Islet of Langerhans (tissue), 1 donor: ENCODE results near the gene FABP6.
"Not testable (repeated sequence)": the region's sequence is repeated elsewhere in the genome, so short reads cannot be mapped to it uniquely, and the experiment has no call there.

ENCODE experiments used
- FAIRE-seq: peaks from one replicate; lab custom pipeline; 2011; peaks lifted over from hg19 to GRCh38; lab: Jason Lieb, UNC

Gene FABP6

DNA sequence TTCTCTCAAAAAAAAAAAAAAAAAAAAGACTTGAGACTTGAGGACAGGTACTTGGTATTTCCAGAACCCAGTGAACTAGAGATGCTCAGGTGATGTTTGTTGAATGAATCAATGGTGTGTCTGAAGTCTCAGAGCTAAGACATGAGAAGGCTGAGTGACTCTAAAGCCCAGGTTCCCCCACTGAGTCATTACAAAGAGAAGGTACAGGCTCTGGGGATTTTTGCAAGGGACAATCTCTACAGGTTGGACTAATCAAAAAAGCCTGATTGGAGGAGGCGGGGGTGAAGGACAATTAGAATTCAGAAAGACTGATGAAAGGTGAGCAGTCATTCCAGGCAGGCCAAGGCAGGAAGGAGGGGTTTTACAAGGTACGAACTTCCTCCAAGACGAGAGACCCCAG is 8.2 kb upstream of the FABP6 start:
- no peak for FAIRE-seq

- FAIRE-seq, result no peak
These were observed 2.3 kb upstream of the FABP6 start for GRCh38 chr5:160227012-160227411.

GRCh38 chr5:160230686-160231527 is 1.6 kb downstream of the FABP6 start:
- no peak for FAIRE-seq

DNA sequence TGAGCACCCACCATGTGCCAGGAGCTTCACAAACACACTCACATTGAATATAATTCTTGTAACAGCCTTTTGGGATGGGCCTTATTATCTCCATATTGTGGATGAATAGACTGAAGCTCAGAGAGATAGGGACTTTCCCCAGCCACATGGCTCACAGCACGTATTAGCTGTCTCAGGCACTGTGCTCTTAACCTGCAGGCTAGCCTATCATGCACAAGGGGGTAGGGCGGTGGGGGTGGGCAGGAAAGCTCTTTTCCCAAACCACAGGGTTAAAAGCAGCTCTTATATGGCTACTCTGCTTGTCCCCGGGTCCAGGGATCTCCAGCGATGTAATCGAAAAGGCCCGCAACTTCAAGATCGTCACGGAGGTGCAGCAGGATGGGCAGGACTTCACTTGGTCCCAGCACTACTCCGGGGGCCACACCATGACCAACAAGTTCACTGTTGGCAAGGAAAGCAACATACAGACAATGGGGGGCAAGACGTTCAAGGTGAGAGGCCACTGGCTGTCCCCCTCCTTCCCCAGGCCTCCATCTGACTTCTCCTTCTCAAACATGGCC is 2.6 kb downstream of the FABP6 start:
- FAIRE-seq, result no peak

GRCh38 chr5:160233215-160233614 is 3.9 kb downstream of the FABP6 start:
- no peak for FAIRE-seq

GRCh38 chr5:160235731-160236130 is 6.4 kb downstream of the FABP6 start:
- FAIRE-seq, result no peak

DNA sequence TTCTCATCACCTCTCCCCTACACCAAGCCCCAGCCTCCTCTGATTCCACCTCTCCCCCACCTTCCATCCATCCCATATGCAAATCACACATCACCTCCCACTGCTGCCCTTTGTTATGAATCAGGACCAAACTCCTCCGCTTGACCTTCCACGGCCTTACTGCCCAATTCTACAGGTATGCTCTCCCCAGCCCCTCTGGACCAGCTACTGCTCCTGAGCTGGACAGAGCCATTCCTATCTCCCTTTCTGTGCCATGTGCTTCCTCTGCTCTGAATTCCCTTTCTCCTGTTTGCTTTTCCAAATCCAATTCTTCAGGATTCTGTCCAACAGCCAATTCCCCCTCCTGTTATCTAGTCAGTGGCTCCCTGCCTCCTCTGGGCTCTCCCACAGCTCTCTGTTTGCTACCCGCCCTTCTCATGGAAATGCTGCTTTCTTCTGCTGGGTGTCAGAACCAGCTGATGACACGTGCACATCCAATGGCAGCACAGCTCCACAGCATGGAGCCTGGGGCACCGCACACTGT is 8.3 kb downstream of the FABP6 start:
- FAIRE-seq, result no peak

DNA sequence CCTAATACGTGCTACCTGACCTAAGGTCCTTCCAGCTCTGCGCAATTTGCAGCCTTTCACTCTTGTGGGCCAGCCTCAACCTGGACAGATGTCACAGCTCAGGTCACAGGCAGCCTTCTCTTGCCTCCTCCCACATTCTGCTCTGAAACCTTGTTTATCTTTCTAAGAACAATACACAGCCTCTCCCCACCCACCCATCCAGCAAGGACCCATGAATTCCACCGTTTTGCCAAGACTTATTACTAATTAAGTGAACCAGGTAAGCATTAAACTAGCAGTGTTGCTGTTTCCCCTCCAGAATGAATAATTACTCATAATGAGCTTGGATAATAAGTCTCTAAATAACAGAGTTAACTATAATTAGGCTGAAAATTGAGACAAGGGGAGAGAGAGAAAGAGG is 11.0 kb downstream of the FABP6 start:
- FAIRE-seq, result no peak

GRCh38 chr5:160242145-160242544 is 12.8 kb downstream of the FABP6 start:
- no peak for FAIRE-seq

DNA sequence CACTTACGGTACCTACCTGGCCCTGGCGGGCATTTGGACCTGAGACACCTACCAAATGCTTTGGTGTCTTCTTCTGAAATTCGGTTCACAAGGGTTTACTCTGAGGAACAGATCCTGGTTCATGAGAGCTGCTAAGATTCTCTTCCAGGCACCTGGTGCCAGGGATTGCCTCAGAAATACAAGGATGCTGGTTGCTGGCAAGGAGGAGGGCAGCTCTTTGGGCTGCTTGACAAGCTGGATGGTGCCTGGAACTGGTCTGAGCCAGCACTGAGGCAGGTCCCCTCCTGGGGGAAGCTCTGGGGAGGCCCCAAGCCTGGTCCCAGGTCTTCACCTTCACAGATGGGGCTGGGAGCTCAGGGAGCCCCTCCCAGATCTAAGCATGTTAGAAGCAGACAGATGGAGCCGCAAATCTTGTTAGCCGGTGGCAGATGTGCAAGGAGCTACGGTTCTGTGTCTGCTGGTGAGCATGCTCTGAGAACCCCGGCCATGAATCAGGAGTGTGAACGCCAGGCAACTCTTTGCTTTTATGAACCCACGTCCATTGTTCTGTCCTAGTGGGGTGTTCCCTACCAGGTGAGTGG is 16.3 kb downstream of the FABP6 start:
- no peak for FAIRE-seq

- FAIRE-seq, result not testable (repeated sequence)
These were observed 20.3 kb downstream of the FABP6 start for GRCh38 chr5:160249570-160249969.

- FAIRE-seq, result no peak
These were observed 20.9 kb downstream of the FABP6 start for GRCh38 chr5:160250226-160250625.

GRCh38 chr5:160250826-160251225 is 21.5 kb downstream of the FABP6 start:
- FAIRE-seq, result no peak

- no peak for FAIRE-seq
These were observed 22.3 kb downstream of the FABP6 start for GRCh38 chr5:160251406-160252155.

DNA sequence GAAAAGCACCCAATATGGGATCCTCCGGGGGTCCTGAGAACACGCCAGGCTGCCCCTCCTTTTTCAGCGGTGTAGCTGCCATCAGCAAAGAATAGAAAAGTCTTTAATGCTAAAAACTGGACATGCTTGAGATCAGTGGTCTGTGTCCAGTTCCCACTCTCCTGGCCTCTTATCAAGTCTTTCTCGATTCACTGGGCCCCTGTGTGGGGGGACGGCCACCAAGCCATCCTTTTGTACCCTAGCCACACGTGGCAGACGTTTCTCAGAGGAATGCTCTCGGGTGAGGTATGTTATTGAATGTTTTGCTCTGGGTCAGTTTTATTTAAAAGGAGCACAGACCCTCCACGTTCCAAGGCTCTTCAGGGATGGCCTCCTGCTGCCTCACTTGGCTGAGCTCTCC is 23.6 kb downstream of the FABP6 start:
- FAIRE-seq, result no peak

DNA sequence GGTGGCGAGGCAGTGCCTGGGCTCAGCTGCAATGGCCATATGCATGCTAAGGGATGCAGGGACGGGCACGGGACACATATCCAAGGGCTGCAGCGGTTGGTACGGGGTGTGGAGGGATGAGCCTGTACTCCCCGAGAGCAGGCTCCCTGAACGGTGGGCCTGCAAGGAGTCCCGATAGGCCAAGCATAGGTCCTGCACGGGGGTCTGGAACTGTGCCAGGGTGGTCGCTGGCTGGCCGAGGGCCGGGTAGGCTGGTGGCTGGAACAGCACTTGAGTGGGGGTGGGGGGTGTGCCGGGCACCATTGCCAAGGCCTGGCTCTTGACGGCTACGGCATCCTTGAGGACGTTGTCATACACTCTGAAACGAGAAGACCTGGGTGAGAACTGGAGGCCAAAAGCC is 24.1 kb downstream of the FABP6 start:
- FAIRE-seq, result no peak

DNA sequence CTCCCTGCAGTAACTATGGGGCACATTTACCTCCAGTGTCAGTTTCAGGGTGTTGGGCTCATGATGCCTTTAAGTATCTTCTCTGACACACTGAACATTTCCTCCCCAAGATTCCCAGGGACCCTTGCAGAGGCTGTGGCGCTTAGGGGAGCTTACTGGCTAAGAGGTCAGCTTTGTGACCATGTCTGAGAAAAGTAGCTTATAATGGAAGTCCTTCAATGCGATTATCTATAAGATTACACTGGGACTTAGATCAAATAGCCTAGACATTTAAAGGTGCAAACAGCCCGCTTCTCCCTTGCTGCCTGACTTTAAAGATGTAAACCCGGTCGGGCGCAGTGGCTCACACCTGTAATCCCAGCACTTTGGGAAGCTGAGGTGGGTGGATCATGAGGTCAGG is 25.4 kb downstream of the FABP6 start:
- FAIRE-seq, result no peak

DNA sequence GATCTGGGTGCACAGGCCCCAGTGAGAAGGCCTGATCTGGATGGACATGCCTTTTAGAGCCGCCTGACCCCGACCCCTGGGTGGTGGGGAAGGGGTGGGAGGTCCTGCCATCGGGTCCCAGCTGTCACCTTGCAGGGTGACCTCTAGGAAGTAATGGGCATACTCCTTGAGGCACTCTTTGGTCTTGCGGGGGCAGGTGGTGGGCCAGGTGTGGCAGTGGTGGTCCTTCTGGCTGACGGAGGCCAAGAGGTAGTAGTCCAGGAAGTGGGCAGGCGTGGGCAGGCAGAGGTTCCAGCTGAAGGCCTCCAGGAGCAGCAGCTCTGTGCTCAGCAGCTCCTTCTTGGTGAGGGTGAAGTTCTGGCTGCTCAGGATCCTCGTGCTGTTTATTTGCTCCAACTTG is 30.0 kb downstream of the FABP6 start:
- FAIRE-seq, result no peak

GRCh38 chr5:160260006-160260775 is 30.9 kb downstream of the FABP6 start:
- no peak for FAIRE-seq

GRCh38 chr5:160260881-160261815 is 31.8 kb downstream of the FABP6 start:
- no peak for FAIRE-seq
